SK-N-SH (cell line): Measurements from ENCODE around the gene MINDY1. TPM values are rescaled to one million over a fixed set of nuclear protein-coding genes. Genes with fewer than 3 reads are reported as not detected.

Experiments used
- CTCF ChIA-PET: fragments of 300-600, 350-600 bp; formaldehyde crosslinking; extraction: SDS; loops from one replicate; lab custom pipeline; 2021; lab: Yijun Ruan, JAX
- POLR2A ChIA-PET: fragments of 350-600 bp; sonication (Branson Sonifier 250); formaldehyde crosslinking; extraction: SDS; loops from one replicate; lab custom pipeline; 2020; ENCODE audit warnings: antibody characterized with exemption, inconsistent platforms; lab: Yijun Ruan, JAX
- DNase-seq: peaks from one replicate; pipeline ENCODE4 v3.0.0; 2012
- H2AFZ ChIP-seq: fragments of 200-600 bp; sonication (generic); 2 replicates; pipeline ENCODE4 v1.8.1; 2016; ENCODE audit warnings: antibody characterized with exemption, mild to moderate bottlenecking, low read depth
- H3F3A ChIP-seq: fragments of 200-600 bp; sonication (generic); replicated peaks from 2 replicates; pipeline ENCODE3; 2016; ENCODE audit warnings: antibody characterized with exemption, mild to moderate bottlenecking; ENCODE audit not compliant: insufficient read depth
- H3K27ac ChIP-seq, 2 experiments: fragments of 200-500 bp in 1 of 2; fragments of 200-600 bp in 1 of 2; sonication (Bioruptor generic) in 1 of 2; sonication (generic), shearing (Covaris generic) in 1 of 2; 2 replicates each; pipeline versions ENCODE4 v1.5.1 to v1.6.1; 2014 to 2016; ENCODE audit warnings: low read depth in 2 of 2, inconsistent platforms in 1 of 2, low read length in 1 of 2, mild to moderate bottlenecking in 1 of 2, mixed read lengths in 1 of 2
- H3K27me3 ChIP-seq: fragments of 200-600 bp; sonication (generic), shearing (Covaris generic); 2 replicates; pipeline ENCODE4 v1.6.1; 2016; ENCODE audit warnings: mixed run types; ENCODE audit not compliant: insufficient read depth
- H3K36me3 ChIP-seq, 2 experiments: fragments of 200-500 bp in 1 of 2; fragments of 200-600 bp in 1 of 2; sonication (Bioruptor generic) in 1 of 2; sonication (generic) in 1 of 2; replicated peaks in 1 of 2; 2 replicates each; pipeline versions ENCODE3 to v1.5.1; 2014 to 2016; ENCODE audit warnings: low read length in 1 of 2, mild to moderate bottlenecking in 1 of 2; ENCODE audit not compliant: insufficient read depth in 2 of 2, control insufficient read depth in 1 of 2
- H3K4me1 ChIP-seq, 2 experiments: fragments of 200-500 bp in 1 of 2; fragments of 200-600 bp in 1 of 2; sonication (Bioruptor generic) in 1 of 2; sonication (generic), shearing (Covaris generic) in 1 of 2; 2 replicates each; pipeline versions ENCODE4 v1.5.1 to v1.6.1; 2014 to 2016; ENCODE audit warnings: low read depth in 1 of 2, low read length in 1 of 2, mixed run types in 1 of 2; ENCODE audit not compliant: insufficient read depth in 2 of 2, control insufficient read depth in 1 of 2
- H3K4me2 ChIP-seq: fragments of 200-600 bp; sonication (generic), shearing (Covaris generic); 2 replicates; pipeline ENCODE4 v1.6.1; 2017; ENCODE audit warnings: mixed run types
- H3K4me3 ChIP-seq, 2 experiments: fragments of 200-500 bp in 1 of 2; fragments of 200-600 bp in 1 of 2; sonication (Bioruptor generic) in 1 of 2; sonication (generic), shearing (Covaris generic) in 1 of 2; 2 replicates each; pipeline versions ENCODE4 v1.5.1 to v1.8.1; 2014 to 2016; ENCODE audit warnings: low read depth in 2 of 2, inconsistent platforms in 1 of 2, low read length in 1 of 2, mild to moderate bottlenecking in 1 of 2, mixed read lengths in 1 of 2, moderate library complexity in 1 of 2
- H3K79me2 ChIP-seq: fragments of 200-600 bp; sonication (generic); 2 replicates; pipeline ENCODE4 v1.8.1; 2017; ENCODE audit warnings: mild to moderate bottlenecking; ENCODE audit not compliant: insufficient read depth
- H3K9ac ChIP-seq: fragments of 200-600 bp; sonication (generic); 2 replicates; pipeline ENCODE4 v1.6.1; 2017; ENCODE audit warnings: mixed run types
- H3K9me2 ChIP-seq: fragments of 200-600 bp; sonication (generic); 2 replicates; pipeline ENCODE4 v1.6.1; 2017; ENCODE audit warnings: mixed run types
- H3K9me3 ChIP-seq: fragments of 200-600 bp; sonication (generic); 2 replicates; pipeline ENCODE4 v1.6.1; 2017; ENCODE audit warnings: mixed run types, mild to moderate bottlenecking, moderate library complexity
- H4K20me1 ChIP-seq: fragments of 200-600 bp; sonication (generic); 2 replicates; pipeline ENCODE4 v1.6.1; 2017; ENCODE audit warnings: mild to moderate bottlenecking, mixed run types; ENCODE audit not compliant: insufficient read depth
- CTCF ChIP-seq: fragments of 200-600 bp; sonication (generic); IDR thresholded peaks from 2 replicates; pipeline ENCODE4 v1.6.1; 2017; ENCODE audit warnings: antibody characterized with exemption, mild to moderate bottlenecking, moderate library complexity
- ELF1 ChIP-seq: IDR thresholded peaks from 2 replicates; pipeline ENCODE4 v1.4.0; 2012
- FOSL2 ChIP-seq: IDR thresholded peaks from 2 replicates; pipeline ENCODE4 v1.4.0; 2012; ENCODE audit warnings: low read depth, mild to moderate bottlenecking, moderate library complexity, borderline replicate concordance
- MXI1 ChIP-seq: IDR thresholded peaks from 2 replicates; pipeline ENCODE4 v1.6.1; 2012; ENCODE audit warnings: mild to moderate bottlenecking, low read depth, low read length, improper control_type of control experiment
- PBX3 ChIP-seq: IDR thresholded peaks from 2 replicates; pipeline ENCODE4; 2012
- RXRA ChIP-seq: IDR thresholded peaks from 2 replicates; pipeline ENCODE4 v1.4.0; 2012; ENCODE audit warnings: low read depth, mild to moderate bottlenecking, borderline replicate concordance
- TAF1 ChIP-seq: IDR thresholded peaks from 2 replicates; pipeline ENCODE4 v1.6.1; 2012; ENCODE audit warnings: low read depth, mild to moderate bottlenecking, low read length, moderate library complexity, borderline replicate concordance
- USF2 ChIP-seq: fragments of 150-350 bp; IDR thresholded peaks from 2 replicates; pipeline ENCODE4 v1.6.1; 2017; ENCODE audit warnings: antibody characterized with exemption, low read length, low read depth, borderline replicate concordance
- WGBS: methylation state at CpG from one replicate; pipeline ENCODE4 v1.1.6; 2017; ENCODE audit warnings: low lambda C conversion rate; 5-methylcytosine and 5-hydroxymethylcytosine counted together
- polyA plus RNA-seq, 3 experiments: library from polyadenylated mRNA; depleted of rRNA; stranded (reverse); fragments of >200 nt; gene quantifications; 2 replicates each; pipeline ENCODE4 v1.2.3, GENCODE V29; 2012

MINDY1 gene
- polyA plus RNA-seq, 1 of the 3 experiments (the other 2 are of a cell fraction), result 6.0 TPM

- no peak for TF ChIP-seq PBX3
- TF ChIP-seq ELF1, result no peak
- no peak for TF ChIP-seq USF2
- no peak for TF ChIP-seq TAF1
- TF ChIP-seq FOSL2, result no peak
Observed at GRCh38 chr1:151009674-151010345, 3.1 kb upstream of the MINDY1 start (continued).

- Histone ChIP-seq H3K27ac (peak overlapping the region; percentile 54 to 78; a peak in 2 of 4 replicates), H2AFZ (peak overlapping the region; percentile 93), H3K9ac (peak overlapping the region; percentile 84), H3F3A (peaks cover 15% of the 10 kb centered on the region), H3K9me2 (no peaks in the 10 kb centered on the region), H3K4me2 (peak overlapping the region; percentile 91), H3K79me2 (peaks cover 24% of the 10 kb centered on the region; the same call in 1 of the 2 replicates), H3K36me3 (peaks cover 0 to 3% of the 10 kb centered on the region in 2 experiments), H3K4me1 (peaks cover 6 to 30% of the 10 kb centered on the region in 2 experiments; a peak in 2 of 4 replicates), H3K9me3 (no peaks in the 10 kb centered on the region), H4K20me1 (no peaks in the 10 kb centered on the region), H3K27me3 (no peaks in the 10 kb centered on the region), H3K4me3 (peak overlapping the region; percentile 77 to 80)
- CTCF ChIA-PET, result interaction anchor here (0.6 kb wide), 1 partner anchor 26 kb away, joined by 3 read pairs; no protein-coding TSS in a partner anchor
- TF ChIP-seq RXRA (no peak), CTCF (no peak), FOSL2 (no peak), MXI1 (no peak)
- no peak for DNase-seq
- POLR2A ChIA-PET, result no interaction called here
- WGBS, result 78% methylated on average over 3 of the region's 3 CpGs
Observed at GRCh38 chr1:151009206-151009587, 2.5 kb upstream of the MINDY1 start.
